ENCODE results near the gene MYL9. TPM values are rescaled to one million over a fixed set of nuclear protein-coding genes. Genes with fewer than 3 reads are reported as not detected.
"Not testable (repeated sequence)": the region's sequence is repeated elsewhere in the genome, so short reads cannot be mapped to it uniquely, and the experiment has no call there.

Gene MYL9
- total and polyA plus RNA-seq, 2 donors from 2014 or later = 294 to 576 TPM

- intact Hi-C loops (cut with DNase I) = no loop called here
- no peak overlapping the region for H3K27ac ChIP-seq (ENCODE audit: low read depth in 2 of 2, low read length in 2 of 2)
- H3K4me1 ChIP-seq (ENCODE audit: control insufficient read depth in 2 of 3, insufficient read depth in 2 of 3, low read depth in 1 of 3, low read length in 3 of 3) = no peaks in the 10 kb centered on the region
- H3K27me3 ChIP-seq (ENCODE audit: control insufficient read depth, insufficient read depth, low read length) = no peaks in the 10 kb centered on the region
- FAIRE-seq (no peak), DNase-seq (no peak)
- no peak overlapping the region for H3K9ac ChIP-seq (ENCODE audit: low read length in 3 of 3)
- no peaks in the 10 kb centered on the region for H3K36me3 ChIP-seq (ENCODE audit: control insufficient read depth in 2 of 3, insufficient read depth in 3 of 3, low read length in 3 of 3)
- no peak for TF ChIP-seq CTCF (IDR thresholded peaks at IDR 0.05; ENCODE audit: borderline replicate concordance, extremely low read depth, insufficient read depth)
- no peak overlapping the region for H3K4me3 ChIP-seq (ENCODE audit: low read length in 3 of 3)
- peaks cover 0 to 4% (median 0%) of the 10 kb centered on the region in 3 donors for H3K9me3 ChIP-seq (ENCODE audit: control insufficient read depth in 2 of 3, insufficient read depth in 1 of 3, low read length in 3 of 3)
These were observed 21.4 kb downstream of the MYL9 start for GRCh38 chr20:36562724-36563123.

GRCh38 chr20:36563374-36563773 is 22.1 kb downstream of the MYL9 start:
- H3K27ac ChIP-seq (ENCODE audit: low read depth in 2 of 2, low read length in 2 of 2) = no peak overlapping the region
- no peak overlapping the region for H3K4me3 ChIP-seq (ENCODE audit: low read length in 3 of 3)
- no peak for TF ChIP-seq CTCF (IDR thresholded peaks at IDR 0.05; ENCODE audit: borderline replicate concordance, extremely low read depth, insufficient read depth)
- no peaks in the 10 kb centered on the region for H3K27me3 ChIP-seq (ENCODE audit: control insufficient read depth, insufficient read depth, low read length)
- no peaks in the 10 kb centered on the region for H3K4me1 ChIP-seq (ENCODE audit: control insufficient read depth in 2 of 3, insufficient read depth in 2 of 3, low read depth in 1 of 3, low read length in 3 of 3)
- intact Hi-C loops (cut with DNase I) = no loop called here
- DNase-seq (no peak), FAIRE-seq (no peak)
- H3K9me3 ChIP-seq (ENCODE audit: control insufficient read depth in 2 of 3, insufficient read depth in 1 of 3, low read length in 3 of 3) = peaks cover 0 to 4% (median 0%) of the 10 kb centered on the region in 3 donors
- no peak overlapping the region for H3K9ac ChIP-seq (ENCODE audit: low read length in 3 of 3)
- H3K36me3 ChIP-seq (ENCODE audit: control insufficient read depth in 2 of 3, insufficient read depth in 3 of 3, low read length in 3 of 3) = no peaks in the 10 kb centered on the region

- intact Hi-C loops (cut with DNase I) = not testable (repeated sequence)
These were observed 22.9 kb downstream of the MYL9 start for GRCh38 chr20:36564078-36564725.

GRCh38 chr20:36564726-36565121 is 23.4 kb downstream of the MYL9 start:
- FAIRE-seq; DNase-seq; H3K36me3 ChIP-seq (ENCODE audit: control insufficient read depth in 2 of 3, insufficient read depth in 3 of 3, low read length in 3 of 3); H3K27me3 ChIP-seq (ENCODE audit: control insufficient read depth, insufficient read depth, low read length); H3K9me3 ChIP-seq (ENCODE audit: control insufficient read depth in 2 of 3, insufficient read depth in 1 of 3, low read length in 3 of 3); H3K9ac ChIP-seq (ENCODE audit: low read length in 3 of 3); H3K27ac ChIP-seq (ENCODE audit: low read depth in 2 of 2, low read length in 2 of 2); H3K4me1 ChIP-seq (ENCODE audit: control insufficient read depth in 2 of 3, insufficient read depth in 2 of 3, low read depth in 1 of 3, low read length in 3 of 3); H3K4me3 ChIP-seq (ENCODE audit: low read length in 3 of 3); intact Hi-C loops (cut with DNase I): not testable (repeated sequence)

More at GRCh38 chr20:36564078-36564725, 22.9 kb downstream of the MYL9 start:
- H3K36me3 ChIP-seq (ENCODE audit: control insufficient read depth in 2 of 3, insufficient read depth in 3 of 3, low read length in 3 of 3); H3K4me1 ChIP-seq (ENCODE audit: control insufficient read depth in 2 of 3, insufficient read depth in 2 of 3, low read depth in 1 of 3, low read length in 3 of 3); H3K9ac ChIP-seq (ENCODE audit: low read length in 3 of 3); DNase-seq; H3K9me3 ChIP-seq (ENCODE audit: control insufficient read depth in 2 of 3, insufficient read depth in 1 of 3, low read length in 3 of 3); H3K4me3 ChIP-seq (ENCODE audit: low read length in 3 of 3); FAIRE-seq; H3K27me3 ChIP-seq (ENCODE audit: control insufficient read depth, insufficient read depth, low read length); H3K27ac ChIP-seq (ENCODE audit: low read depth in 2 of 2, low read length in 2 of 2): not testable (repeated sequence)

Measured in kidney (tissue), 14 donors.